Hematopoietic multipotent progenitor cell treated with erythropoietin and hydrocortisone succinate and interleukin-3 and kit ligand, for 15 days (in vitro differentiated cells): ENCODE data around the gene ZFAND2A.

Experiments
- DNase-seq: peaks from one replicate; pipeline ENCODE4 v3.0.0-alpha.2; 2015; ENCODE audit warnings: low spot score

Gene ZFAND2A

DNA sequence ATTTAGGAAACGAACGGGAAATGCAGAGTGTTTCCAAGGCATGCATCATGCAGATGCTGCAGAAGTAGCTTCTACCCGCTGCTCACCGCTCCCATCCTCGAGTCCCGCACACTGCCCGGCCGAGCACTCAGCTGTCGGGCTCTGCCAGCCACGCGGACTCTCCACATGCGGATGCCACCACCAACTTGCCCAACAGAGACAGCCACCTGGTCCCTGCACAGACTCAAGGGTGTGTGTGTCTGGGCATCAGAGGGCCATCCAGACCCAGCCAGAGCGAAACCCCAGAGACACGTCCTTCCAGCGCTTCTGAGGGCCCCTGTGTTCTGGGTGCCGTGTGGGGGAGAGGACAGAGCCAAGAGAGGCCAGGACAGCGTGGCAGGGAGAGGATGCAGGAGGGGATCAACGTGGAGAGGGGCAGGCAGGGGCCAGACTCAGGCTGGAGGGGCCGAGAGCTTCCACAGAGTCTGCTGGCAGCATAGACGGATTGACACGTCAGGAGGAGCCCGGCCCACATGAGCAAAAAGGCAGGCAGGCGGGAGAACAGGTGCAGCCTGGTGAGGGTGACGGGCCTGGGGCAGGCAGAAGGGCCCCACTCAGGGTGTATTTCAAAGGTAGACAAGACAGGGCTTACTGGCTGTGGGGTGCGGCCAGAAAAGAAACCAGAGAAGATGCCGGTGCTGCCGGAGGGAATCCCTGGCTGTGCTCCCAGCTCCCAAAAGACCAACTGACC is 53.8 kb downstream of the ZFAND2A start:
- DNase-seq: no peak

DNA sequence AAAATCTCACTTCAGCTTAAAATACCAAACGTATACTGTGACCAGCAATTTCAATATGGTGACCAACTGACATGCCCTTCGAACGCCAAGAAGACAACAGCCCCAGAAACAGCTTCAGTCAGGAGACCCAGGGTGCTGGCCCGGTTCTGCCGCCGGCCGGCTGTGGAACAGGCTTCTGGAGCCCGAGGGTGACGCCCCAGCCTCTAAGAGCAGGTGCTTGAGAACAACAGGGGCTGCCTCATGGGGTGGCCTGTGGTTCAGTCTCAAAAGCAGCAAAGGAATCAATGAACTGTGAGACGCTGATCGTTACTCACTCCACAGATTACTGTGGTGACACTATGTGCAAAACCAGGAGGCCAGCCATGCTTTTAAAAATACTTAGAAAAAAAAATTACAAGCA is 54.8 kb downstream of the ZFAND2A start:
- DNase-seq: no peak

DNA sequence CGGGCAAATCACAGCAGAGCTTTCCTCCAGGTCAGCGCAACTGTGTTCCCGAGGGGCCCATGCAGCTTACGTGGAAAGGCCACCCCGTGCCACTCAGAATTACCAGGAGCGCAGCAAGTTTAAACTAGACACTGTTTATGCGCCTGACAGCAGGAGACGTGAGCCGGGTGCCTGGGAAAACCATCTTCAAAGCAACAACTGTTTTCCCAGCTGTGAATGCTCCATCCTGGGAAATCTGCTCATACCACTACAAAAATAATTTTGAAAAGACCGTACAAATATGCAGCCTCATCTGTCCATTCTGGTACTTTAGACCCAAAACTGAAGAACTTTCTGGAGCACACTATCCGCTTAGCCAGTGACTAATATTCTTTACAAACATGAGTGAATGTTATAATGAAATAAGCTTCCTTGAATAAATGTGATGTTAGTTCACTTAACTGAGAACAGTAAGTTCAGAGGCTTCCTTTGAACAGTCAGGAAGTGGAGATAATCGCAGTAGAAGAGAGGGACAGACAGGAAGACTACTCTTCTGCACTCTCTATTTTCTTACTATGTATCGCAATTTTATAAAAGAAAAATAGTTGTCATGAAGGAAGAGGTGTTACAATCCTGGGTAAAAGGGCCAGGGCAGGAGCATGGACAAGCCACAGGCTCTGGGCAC is 55.3 kb downstream of the ZFAND2A start:
- DNase-seq: no peak

DNA sequence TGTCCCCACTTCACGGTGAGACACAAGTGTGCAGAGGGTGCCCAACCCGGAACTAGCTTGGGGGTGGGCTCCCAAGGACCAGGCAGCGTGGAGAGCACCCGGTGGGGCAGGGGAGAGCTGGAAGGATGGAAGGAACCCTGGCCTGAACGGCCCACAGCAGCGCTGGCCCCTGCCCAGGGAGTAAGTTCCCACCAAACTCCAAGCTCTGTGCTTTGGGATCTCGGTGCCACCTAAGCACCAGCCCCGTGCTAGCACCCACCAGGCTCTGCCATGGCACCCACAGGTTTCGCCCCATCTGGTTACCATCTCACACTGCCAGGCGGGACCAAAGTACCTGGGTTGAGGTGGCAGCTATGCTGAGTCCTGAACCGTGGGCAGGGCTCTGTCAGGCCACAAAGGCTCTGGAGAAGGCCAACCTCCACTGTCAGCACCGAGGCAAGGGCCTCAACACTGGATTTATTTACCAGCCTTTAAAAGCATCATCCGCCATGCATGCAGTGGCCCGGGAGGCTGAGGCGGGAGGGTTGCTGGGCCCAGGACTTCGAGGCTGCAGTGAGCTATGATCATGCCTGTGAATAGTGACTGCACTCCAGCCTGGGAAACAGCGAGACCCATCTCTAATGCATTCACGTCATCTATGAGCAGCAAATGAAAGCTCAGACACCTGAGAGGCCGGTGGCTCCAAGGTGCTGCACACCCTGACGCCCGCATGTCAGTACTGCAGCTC is 56.0 kb downstream of the ZFAND2A start:
- no peak for DNase-seq

DNA sequence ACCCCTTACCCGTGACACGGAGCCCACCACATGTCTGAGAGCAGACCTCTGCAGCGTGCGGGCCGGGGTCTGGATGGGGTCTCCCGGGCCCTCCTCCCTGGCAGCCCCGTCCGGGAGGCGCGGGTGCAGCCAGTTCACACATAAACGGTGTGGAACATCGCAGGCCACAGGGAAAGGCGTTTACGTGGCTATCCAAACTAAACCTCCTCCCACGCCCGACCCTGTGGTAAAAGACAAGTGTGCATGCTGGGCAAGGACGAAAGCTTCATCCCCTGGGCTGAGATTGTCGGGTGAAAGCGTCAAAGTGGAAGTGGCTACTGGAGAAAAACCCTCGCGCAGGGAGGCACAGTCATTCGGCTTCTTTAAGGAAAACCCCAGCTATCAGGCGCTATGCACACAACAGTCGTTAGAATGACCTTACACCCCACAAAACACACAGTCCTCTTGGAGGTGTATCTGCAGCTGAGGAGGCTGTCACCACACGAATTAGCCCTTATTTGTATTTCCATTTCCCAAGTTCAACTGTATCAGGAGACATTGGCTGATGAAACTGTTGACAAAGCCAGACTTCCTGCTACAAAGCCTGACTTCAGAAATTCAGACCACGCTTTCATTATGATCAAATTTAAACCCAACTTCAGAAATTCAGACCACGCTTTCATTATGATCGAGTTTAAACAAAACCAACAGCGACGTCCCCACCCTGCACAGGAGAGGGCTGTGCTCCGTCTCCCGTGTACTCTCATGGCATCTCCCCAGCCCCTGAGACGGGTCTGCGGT is 56.8 kb downstream of the ZFAND2A start:
- no peak for DNase-seq
